ENCODE data around the gene OR10A3.

DNA sequence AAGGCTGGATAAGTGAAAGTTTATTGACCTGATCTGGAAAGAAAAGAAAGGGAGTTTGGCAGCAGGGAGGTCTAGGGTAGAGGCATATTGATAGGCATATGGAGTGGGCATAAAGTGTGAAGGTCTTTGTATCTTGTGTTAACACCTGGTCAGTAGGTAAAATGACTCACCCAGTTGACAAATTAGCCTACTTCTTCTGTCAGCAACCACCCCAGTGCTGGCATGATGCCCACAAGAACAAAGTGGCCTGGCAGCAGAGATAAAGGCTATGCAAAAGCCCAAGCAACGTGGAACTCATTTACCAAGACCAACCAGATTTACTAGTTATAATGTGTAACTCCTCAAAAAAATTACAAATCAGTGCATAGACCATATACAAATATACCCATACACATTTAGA, 4.9 kb downstream of the OR10A3 start:
- TF ChIP-seq, protein P1, sequence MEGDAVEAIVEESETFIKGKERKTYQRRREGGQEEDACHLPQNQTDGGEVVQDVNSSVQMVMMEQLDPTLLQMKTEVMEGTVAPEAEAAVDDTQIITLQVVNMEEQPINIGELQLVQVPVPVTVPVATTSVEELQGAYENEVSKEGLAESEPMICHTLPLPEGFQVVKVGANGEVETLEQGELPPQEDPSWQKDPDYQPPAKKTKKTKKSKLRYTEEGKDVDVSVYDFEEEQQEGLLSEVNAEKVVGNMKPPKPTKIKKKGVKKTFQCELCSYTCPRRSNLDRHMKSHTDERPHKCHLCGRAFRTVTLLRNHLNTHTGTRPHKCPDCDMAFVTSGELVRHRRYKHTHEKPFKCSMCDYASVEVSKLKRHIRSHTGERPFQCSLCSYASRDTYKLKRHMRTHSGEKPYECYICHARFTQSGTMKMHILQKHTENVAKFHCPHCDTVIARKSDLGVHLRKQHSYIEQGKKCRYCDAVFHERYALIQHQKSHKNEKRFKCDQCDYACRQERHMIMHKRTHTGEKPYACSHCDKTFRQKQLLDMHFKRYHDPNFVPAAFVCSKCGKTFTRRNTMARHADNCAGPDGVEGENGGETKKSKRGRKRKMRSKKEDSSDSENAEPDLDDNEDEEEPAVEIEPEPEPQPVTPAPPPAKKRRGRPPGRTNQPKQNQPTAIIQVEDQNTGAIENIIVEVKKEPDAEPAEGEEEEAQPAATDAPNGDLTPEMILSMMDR (IDR thresholded peaks at IDR 0.05), result no peak
- TF ChIP-seq POLR2A (IDR thresholded peaks at IDR 0.05), result no peak
